ENCODE results near the gene PPTC7.

DNA sequence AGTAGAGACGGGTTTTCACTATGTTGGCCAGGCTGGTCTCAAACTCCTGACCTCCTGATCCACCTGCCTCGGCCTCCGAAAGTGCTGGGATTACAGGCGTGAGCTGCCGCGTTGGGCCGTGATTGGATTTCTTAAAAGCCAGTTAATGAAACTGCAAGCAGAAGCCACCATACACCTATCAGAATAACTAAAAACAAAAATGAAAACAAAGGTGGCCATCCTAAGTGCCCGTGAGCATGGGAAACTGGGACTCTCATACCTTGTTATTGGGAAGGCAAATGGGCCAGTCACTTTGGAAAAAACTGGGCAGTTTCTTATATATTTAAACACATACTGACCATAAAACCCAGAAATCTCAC lies 23.1 kb upstream of the PPTC7 start:
- TF ChIP-seq CTCF (IDR thresholded peaks at IDR 0.05) (no peak), POLR2A (IDR thresholded peaks at IDR 0.05) (no peak)

Measured in uterus (tissue), 2 donors.